GM19193 (cell line): ENCODE data around the gene USP48.

Experiments used
- POLR2A ChIP-seq: IDR thresholded peaks from 4 replicates; pipeline ENCODE4 v1.6.1; 2011; ENCODE audit not compliant: insufficient read depth, insufficient read length; ENCODE audit errors: extremely low read depth

The USP48 gene

GRCh38 chr1:21640653-21641052, 142.3 kb downstream of the USP48 start:
- TF ChIP-seq POLR2A = no peak

- no peak for TF ChIP-seq POLR2A
Measured at GRCh38 chr1:21639594-21640041, 143.3 kb downstream of the USP48 start.

- no peak for TF ChIP-seq POLR2A
Measured at GRCh38 chr1:21638531-21639341, 144.2 kb downstream of the USP48 start.

- TF ChIP-seq POLR2A = no peak
Measured at GRCh38 chr1:21637514-21637913, 145.4 kb downstream of the USP48 start.

GRCh38 chr1:21636029-21636428, 146.9 kb downstream of the USP48 start:
- no peak for TF ChIP-seq POLR2A

GRCh38 chr1:21634806-21635535, 148.0 kb downstream of the USP48 start:
- TF ChIP-seq POLR2A = no peak

- no peak for TF ChIP-seq POLR2A
Measured at GRCh38 chr1:21633992-21634805, 148.8 kb downstream of the USP48 start.

GRCh38 chr1:21633141-21633755, 149.7 kb downstream of the USP48 start:
- no peak for TF ChIP-seq POLR2A

GRCh38 chr1:21631944-21632887, 150.7 kb downstream of the USP48 start:
- TF ChIP-seq POLR2A = no peak

- TF ChIP-seq POLR2A = no peak
Measured at GRCh38 chr1:21630571-21631343, 152.2 kb downstream of the USP48 start.

- TF ChIP-seq POLR2A = no peak
Measured at GRCh38 chr1:21629971-21630370, 153.0 kb downstream of the USP48 start.

- no peak for TF ChIP-seq POLR2A
Measured at GRCh38 chr1:21628798-21629393, 154.1 kb downstream of the USP48 start.
